GM21825 (cell line): Measurements from ENCODE around the gene MAP3K5.
"Not testable (repeated sequence)": the region's sequence is repeated elsewhere in the genome, so short reads cannot be mapped to it uniquely, and the experiment has no call there.

ENCODE experiments used
- ATAC-seq: cut with Tn5 transposase; IDR thresholded peaks from one replicate; pipeline ENCODE4 v1.9.1; 2021; ENCODE audit warnings: mild to moderate bottlenecking, moderate library complexity; ENCODE audit not compliant: unreplicated experiment

Gene MAP3K5

GRCh38 chr6:136726837-136727557 lies 65.3 kb downstream of the MAP3K5 start:
- ATAC-seq = no peak

GRCh38 chr6:136725124-136725523 lies 67.2 kb downstream of the MAP3K5 start:
- ATAC-seq = no peak

- ATAC-seq = peak; percentile 43
Observed at GRCh38 chr6:136723780-136724179, 68.5 kb downstream of the MAP3K5 start.

GRCh38 chr6:136721467-136721866 lies 70.8 kb downstream of the MAP3K5 start:
- no peak for ATAC-seq

- ATAC-seq = peak; percentile 41
Observed at GRCh38 chr6:136720045-136720770, 72.1 kb downstream of the MAP3K5 start.

- ATAC-seq = peak; percentile 43
Observed at GRCh38 chr6:136719280-136720044, 72.8 kb downstream of the MAP3K5 start.

GRCh38 chr6:136718476-136718875 lies 73.8 kb downstream of the MAP3K5 start:
- ATAC-seq = no peak

GRCh38 chr6:136717716-136717990 lies 74.6 kb downstream of the MAP3K5 start:
- ATAC-seq = peak; percentile 7

- peak; percentile 35 for ATAC-seq
Observed at GRCh38 chr6:136716917-136717715, 75.2 kb downstream of the MAP3K5 start.

- not testable (repeated sequence) for ATAC-seq
Observed at GRCh38 chr6:136712642-136713041, 79.6 kb downstream of the MAP3K5 start.

GRCh38 chr6:136711644-136712043 lies 80.6 kb downstream of the MAP3K5 start:
- ATAC-seq = no peak

- ATAC-seq = no peak
Observed at GRCh38 chr6:136710877-136711552, 81.3 kb downstream of the MAP3K5 start.

- ATAC-seq = no peak
Observed at GRCh38 chr6:136709429-136709828, 82.8 kb downstream of the MAP3K5 start.

- no peak for ATAC-seq
Observed at GRCh38 chr6:136706430-136706829, 85.8 kb downstream of the MAP3K5 start.

GRCh38 chr6:136703331-136703865 lies 88.9 kb downstream of the MAP3K5 start:
- no peak for ATAC-seq

- no peak for ATAC-seq
Observed at GRCh38 chr6:136701045-136701444, 91.2 kb downstream of the MAP3K5 start.

GRCh38 chr6:136699358-136699757 lies 92.9 kb downstream of the MAP3K5 start:
- no peak for ATAC-seq

GRCh38 chr6:136696783-136697364 lies 95.4 kb downstream of the MAP3K5 start:
- ATAC-seq = no peak

- ATAC-seq = no peak
Observed at GRCh38 chr6:136696238-136696637, 96.0 kb downstream of the MAP3K5 start.

GRCh38 chr6:136695412-136695811 lies 96.9 kb downstream of the MAP3K5 start:
- ATAC-seq = no peak
